ENCODE measurements around the gene PRADC1.

- no peak for TF ChIP-seq CTCF (IDR thresholded peaks at IDR 0.05)
- no peak for TF ChIP-seq EP300 (IDR thresholded peaks at IDR 0.05)
- TF ChIP-seq POLR2A (IDR thresholded peaks at IDR 0.05; ENCODE audit: low read depth): no peak
Observed at GRCh38 chr2:73203055-73203681, 29.9 kb downstream of the PRADC1 start.

Measured in esophagus muscularis mucosa (tissue), 4 donors.